K562 (cell line): ENCODE data around the gene TMEM167B. TPM values are rescaled to one million over a fixed set of nuclear protein-coding genes. Genes with fewer than 3 reads are reported as not detected.

Experiments used
- ARID3A ChIP-seq: IDR thresholded peaks from 2 replicates; pipeline ENCODE4 v1.6.1; 2012; ENCODE audit warnings: low read depth, low read length, improper control_type of control experiment, borderline replicate concordance
- BRD9 ChIP-seq: fragments of 450-650 bp; IDR thresholded peaks from 2 replicates; pipeline ENCODE4 v1.6.1; 2018; ENCODE audit warnings: low read depth; ENCODE audit not compliant: partially characterized antibody
- HMBOX1 ChIP-seq: sonication (generic); IDR thresholded peaks from 2 replicates; pipeline ENCODE4 v1.6.1; 2016
- KDM2B ChIP-seq: fragments of 250-450 bp; sonication (Bioruptor Pico); IDR thresholded peaks from 2 replicates; pipeline ENCODE4 v1.8.0; 2021; ENCODE audit warnings: mild to moderate bottlenecking, moderate library complexity
- NONO ChIP-seq, 2 experiments: fragments of 200-400 bp in 1 of 2; fragments of 450-650 bp in 1 of 2; formaldehyde crosslinking in 1 of 2; IDR thresholded peaks; 2 replicates each; pipeline ENCODE4 v1.6.1; 2017; ENCODE audit warnings: low read depth in 2 of 2, mild to moderate bottlenecking in 2 of 2, moderate library complexity in 2 of 2, low read length in 1 of 2
- NR1H2 ChIP-seq: sonication (generic); formaldehyde crosslinking; IDR thresholded peaks from 2 replicates; pipeline ENCODE4 v1.4.0; 2020; ENCODE audit warnings: mild to moderate bottlenecking, missing genetic modification reagents
- PBX2 ChIP-seq, 2 experiments: IDR thresholded peaks in 1 of 2; conservative IDR thresholded peaks in 1 of 2; 2 replicates each; pipeline ENCODE4 v1.6.1; 2016; ENCODE audit warnings: low read depth in 2 of 2, mild to moderate bottlenecking in 1 of 2, missing compliant biosample characterization in 1 of 2, missing genetic modification characterization in 1 of 2, moderate library complexity in 1 of 2
- ZNF239 ChIP-seq: fragments of 250-450 bp; sonication (Bioruptor Pico); IDR thresholded peaks from 2 replicates; pipeline ENCODE4 v1.4.0; 2020; ENCODE audit warnings: mild to moderate bottlenecking
- ZNF431 ChIP-seq: sonication (generic); formaldehyde crosslinking; IDR thresholded peaks from 2 replicates; pipeline ENCODE4 v1.8.0; 2022; ENCODE audit warnings: mild to moderate bottlenecking, missing genetic modification reagents
- polyA plus RNA-seq, 8 experiments: library from polyadenylated mRNA; depleted of rRNA in 4 of 8; stranded (reverse) in 5 of 8; unstranded in 3 of 8; fragments of >200 nt; fragmentation: Nextera tagmentation in 2 of 8; fragmentation: Illumina TruSeq in 1 of 8; extraction: Ambion mirVana in 2 of 8; extraction: Trizol in 1 of 8; gene quantifications; 2 replicates each; pipeline versions ENCODE4 v1.2.1 to v1.2.3, GENCODE V29; 2011 to 2014; ENCODE audit warnings: inconsistent platforms in 1 of 8, missing spikeins in 1 of 8
- total RNA-seq, 7 experiments: library from RNA; depleted of rRNA in 6 of 7; stranded (reverse); fragments of >200 nt in 6 of 7; fragmentation: Illumina TruSeq in 2 of 7; extraction: Trizol in 2 of 7; gene quantifications; 2 replicates each; pipeline versions ENCODE4 v1.2.1 to v1.2.3, GENCODE V29; 2011 to 2021; ENCODE audit warnings: low replicate concordance in 1 of 7
- TF ChIP-seq, protein P1 (sequence below): fragments of 250-450 bp; sonication (Bioruptor Pico); IDR thresholded peaks from 2 replicates; pipeline ENCODE4 v1.4.0; 2020; ENCODE audit warnings: mild to moderate bottlenecking, moderate library complexity
- TF ChIP-seq, protein P2 (sequence below): fragments of 250-450 bp; sonication (Bioruptor Pico); IDR thresholded peaks from 2 replicates; pipeline ENCODE4 v1.4.0; 2020; ENCODE audit warnings: mild to moderate bottlenecking
- TF ChIP-seq, protein P3 (sequence below): fragments of 450-650 bp; IDR thresholded peaks from 2 replicates; pipeline ENCODE4 v1.6.1; 2016

TMEM167B gene
- total and polyA plus RNA-seq, 9 of the 15 experiments (the other 6 are each of a cell fraction or from before 2014, with no cell fraction given) = 17.2 to 36.4 (median 32.2) TPM

DNA sequence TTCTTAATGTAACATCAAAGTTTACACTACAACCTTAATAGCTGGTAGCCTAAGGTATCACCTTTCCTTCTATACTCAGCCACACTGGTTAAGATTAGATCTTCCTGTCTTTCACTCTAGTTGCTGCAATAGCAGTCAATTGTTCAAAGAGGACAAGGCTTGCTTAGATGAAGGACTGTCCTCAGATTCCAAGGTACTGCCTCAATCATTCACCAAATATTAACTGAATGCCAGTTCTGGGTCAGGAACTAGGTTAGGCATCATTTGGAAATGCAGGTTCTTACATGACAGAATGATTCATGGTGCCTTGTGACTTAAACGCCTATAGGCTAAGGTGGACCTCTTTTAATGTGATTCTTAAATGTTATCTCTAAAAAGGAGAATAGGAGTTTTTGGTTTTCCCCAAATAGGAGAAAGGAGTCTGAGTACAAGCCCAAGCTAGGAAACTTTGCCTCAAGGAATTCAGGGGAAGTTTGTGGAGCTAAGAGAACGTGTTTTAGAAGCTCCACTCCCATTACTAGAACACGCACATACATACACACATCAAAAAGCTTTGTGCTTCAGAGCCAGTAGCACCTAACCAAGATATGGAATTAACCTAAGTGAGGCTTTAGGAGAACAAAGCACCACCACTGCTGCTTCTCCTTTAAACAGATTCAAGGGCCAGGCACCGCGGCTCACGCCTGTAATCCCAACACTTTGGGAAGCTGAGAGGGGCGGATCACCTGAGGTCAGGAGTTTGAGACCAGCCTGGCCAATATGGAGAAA, 40.2 kb upstream of the TMEM167B start (continued):
- TF ChIP-seq, protein P1, sequence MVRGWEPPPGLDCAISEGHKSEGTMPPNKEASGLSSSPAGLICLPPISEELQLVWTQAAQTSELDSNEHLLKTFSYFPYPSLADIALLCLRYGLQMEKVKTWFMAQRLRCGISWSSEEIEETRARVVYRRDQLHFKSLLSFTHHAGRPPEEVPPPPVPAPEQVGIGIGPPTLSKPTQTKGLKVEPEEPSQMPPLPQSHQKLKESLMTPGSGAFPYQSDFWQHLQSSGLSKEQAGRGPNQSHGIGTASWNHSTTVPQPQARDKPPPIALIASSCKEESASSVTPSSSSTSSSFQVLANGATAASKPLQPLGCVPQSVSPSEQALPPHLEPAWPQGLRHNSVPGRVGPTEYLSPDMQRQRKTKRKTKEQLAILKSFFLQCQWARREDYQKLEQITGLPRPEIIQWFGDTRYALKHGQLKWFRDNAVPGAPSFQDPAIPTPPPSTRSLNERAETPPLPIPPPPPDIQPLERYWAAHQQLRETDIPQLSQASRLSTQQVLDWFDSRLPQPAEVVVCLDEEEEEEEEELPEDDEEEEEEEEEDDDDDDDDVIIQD (CRISPR knock-in tag) = no peak
- TF ChIP-seq BRD9 (no peak), NR1H2 (CRISPR knock-in tag) (no peak), ZNF239 (CRISPR knock-in tag) (no peak), HMBOX1 (0 out of 2 replicates have a peak, but pooled peaks have one; percentile 26), NONO (IDR thresholded peaks at IDR 0.05; ENCODE audit: low read depth in 2 of 2, low read length in 1 of 2) (no peak), ZNF431 (CRISPR knock-in tag) (no peak), KDM2B (CRISPR knock-in tag) (no peak), PBX2 (CRISPR knock-in tag; IDR thresholded peaks at IDR 0.05; ENCODE audit: low read depth) (no peak), PBX2 (tag; conservative IDR thresholded peaks at IDR 0.05; ENCODE audit: low read depth) (peak; percentile 71), ARID3A (no peak)
- TF ChIP-seq, protein P2, sequence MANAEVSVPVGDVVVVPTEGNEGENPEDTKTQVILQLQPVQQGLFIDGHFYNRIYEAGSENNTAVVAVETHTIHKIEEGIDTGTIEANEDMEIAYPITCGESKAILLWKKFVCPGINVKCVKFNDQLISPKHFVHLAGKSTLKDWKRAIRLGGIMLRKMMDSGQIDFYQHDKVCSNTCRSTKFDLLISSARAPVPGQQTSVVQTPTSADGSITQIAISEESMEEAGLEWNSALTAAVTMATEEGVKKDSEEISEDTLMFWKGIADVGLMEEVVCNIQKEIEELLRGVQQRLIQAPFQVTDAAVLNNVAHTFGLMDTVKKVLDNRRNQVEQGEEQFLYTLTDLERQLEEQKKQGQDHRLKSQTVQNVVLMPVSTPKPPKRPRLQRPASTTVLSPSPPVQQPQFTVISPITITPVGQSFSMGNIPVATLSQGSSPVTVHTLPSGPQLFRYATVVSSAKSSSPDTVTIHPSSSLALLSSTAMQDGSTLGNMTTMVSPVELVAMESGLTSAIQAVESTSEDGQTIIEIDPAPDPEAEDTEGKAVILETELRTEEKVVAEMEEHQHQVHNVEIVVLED = no peak
- TF ChIP-seq, protein P3, sequence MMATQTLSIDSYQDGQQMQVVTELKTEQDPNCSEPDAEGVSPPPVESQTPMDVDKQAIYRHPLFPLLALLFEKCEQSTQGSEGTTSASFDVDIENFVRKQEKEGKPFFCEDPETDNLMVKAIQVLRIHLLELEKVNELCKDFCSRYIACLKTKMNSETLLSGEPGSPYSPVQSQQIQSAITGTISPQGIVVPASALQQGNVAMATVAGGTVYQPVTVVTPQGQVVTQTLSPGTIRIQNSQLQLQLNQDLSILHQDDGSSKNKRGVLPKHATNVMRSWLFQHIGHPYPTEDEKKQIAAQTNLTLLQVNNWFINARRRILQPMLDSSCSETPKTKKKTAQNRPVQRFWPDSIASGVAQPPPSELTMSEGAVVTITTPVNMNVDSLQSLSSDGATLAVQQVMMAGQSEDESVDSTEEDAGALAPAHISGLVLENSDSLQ = peak; percentile 66; the same call in 1 of the 2 replicates
